Panc1 (cell line): Measurements from ENCODE around the gene JMJD1C. TPM values are rescaled to one million over a fixed set of nuclear protein-coding genes. Genes with fewer than 3 reads are reported as not detected.

Experiments used
- ATAC-seq: fragments of 200-7000 bp; cut with Tn5 transposase; 2 replicates; pipeline ENCODE4 v1.9.1; 2020; ENCODE audit warnings: mild to moderate bottlenecking, moderate library complexity
- BruUV-seq: library from RNA; stranded (reverse); fragments of 400-500 nt; replicated peaks from 2 replicates; lab custom pipeline; 2021; lab: Mats Ljungman, UMichigan
- CTCF ChIA-PET: fragments of 300-600 bp; sonication (Branson Sonifier 250); formaldehyde crosslinking; loops from one replicate; lab custom pipeline; 2022; ENCODE audit warnings: antibody characterized with exemption; lab: Charles Lee
- POLR2A ChIA-PET: fragments of 300-600 bp; sonication (Branson Sonifier 250); formaldehyde crosslinking; loops from one replicate; lab custom pipeline; 2022; ENCODE audit warnings: antibody characterized with exemption; lab: Charles Lee
- DNase-seq: peaks from one replicate; pipeline ENCODE4 v3.0.0-alpha.2; 2010; ENCODE audit warnings: low read depth, low spot score
- H3K27ac ChIP-seq: 2 replicates; pipeline ENCODE4 v1.5.1; 2011; ENCODE audit warnings: mild to moderate bottlenecking, low read length, inconsistent platforms
- H3K27me3 ChIP-seq: fragments of 200-500 bp; sonication (Bioruptor generic); 2 replicates; pipeline ENCODE4 v1.6.0; 2014; ENCODE audit warnings: low read length, inconsistent platforms; ENCODE audit not compliant: control insufficient read depth, insufficient read depth
- H3K36me3 ChIP-seq: fragments of 200-500 bp; sonication (Bioruptor generic); 2 replicates; pipeline ENCODE4 v1.5.1; 2014; ENCODE audit warnings: inconsistent platforms, mild to moderate bottlenecking, low read length, moderate library complexity; ENCODE audit not compliant: control insufficient read depth, insufficient read depth
- H3K4me1 ChIP-seq: 2 replicates; pipeline ENCODE4 v1.5.1; 2011; ENCODE audit warnings: inconsistent platforms, mild to moderate bottlenecking, low read length, moderate library complexity; ENCODE audit not compliant: control insufficient read depth, insufficient read depth
- H3K4me3 ChIP-seq, 2 experiments: 2 replicates each; pipeline ENCODE4 v1.5.1; 2011 to 2012; ENCODE audit warnings: low read depth in 2 of 2, low read length in 2 of 2, mild to moderate bottlenecking in 2 of 2, inconsistent platforms in 1 of 2, moderate library complexity in 1 of 2
- H3K9me3 ChIP-seq: fragments of 200-500 bp; sonication (Bioruptor generic); 2 replicates; pipeline ENCODE4 v1.5.1; 2014; ENCODE audit warnings: low read depth, mild to moderate bottlenecking, inconsistent platforms, low read length, moderate library complexity; ENCODE audit not compliant: control insufficient read depth, insufficient read depth
- CTCF ChIP-seq: fragments of 450-650 bp; IDR thresholded peaks from 2 replicates; pipeline ENCODE4 v1.5.1; 2017; ENCODE audit warnings: mild to moderate bottlenecking
- POLR2AphosphoS5 ChIP-seq: IDR thresholded peaks from 2 replicates; pipeline ENCODE4 v1.6.1; 2012; ENCODE audit warnings: mild to moderate bottlenecking, low read depth, low read length, moderate library complexity
- SIN3A ChIP-seq: IDR thresholded peaks from 2 replicates; pipeline ENCODE4 v1.6.1; 2012; ENCODE audit warnings: low read depth, mild to moderate bottlenecking, low read length, moderate library complexity, borderline replicate concordance; ENCODE audit not compliant: insufficient read depth
- TCF7L2 ChIP-seq: IDR thresholded peaks from 2 replicates; pipeline ENCODE4 v1.6.1; 2011; ENCODE audit warnings: mild to moderate bottlenecking, low read depth, low read length, inconsistent platforms
- in situ Hi-C: cut with HindIII; loops from 2 replicates; pipeline ENCODE4 v1.10.0; 2016; ENCODE audit warnings: low sequenced_read_pairs, low pct_unique_long_range_greater_than_20kb
- intact Hi-C: fragments of 100-400 bp; cut with micrococcal nuclease; formaldehyde crosslinking; loops from one replicate; pipeline ENCODE4 v1.10.0; 2022; ENCODE audit not compliant: unreplicated experiment
- total RNA-seq: library from RNA; stranded (reverse); gene quantifications from one replicate; pipeline ENCODE4 v1.2.1, GENCODE V29; 2021; ENCODE audit not compliant: unreplicated experiment
- TF ChIP-seq, protein P1 (sequence below), 2 experiments: IDR thresholded peaks; 2 replicates each; pipeline ENCODE4 v1.6.1; 2011 to 2012; ENCODE audit warnings: low read depth in 2 of 2, control low read depth in 1 of 2, low read length in 1 of 2, mild to moderate bottlenecking in 1 of 2, moderate library complexity in 1 of 2; ENCODE audit not compliant: insufficient read depth in 1 of 2

The JMJD1C gene
- total RNA-seq, 1 experiment from 2014 or later, result 88.3 TPM

GRCh38 chr10:63375859-63376258 lies 89.9 kb downstream of the JMJD1C start:
- Histone ChIP-seq H3K9me3 (no peaks in the 10 kb centered on the region), H3K36me3 (no peaks in the 10 kb centered on the region), H3K27ac (no peak overlapping the region), H3K4me1 (no peaks in the 10 kb centered on the region), H3K27me3 (no peaks in the 10 kb centered on the region), H3K4me3 (no peak overlapping the region)
- no peak for ATAC-seq
- ChIA-PET POLR2A (interaction anchor here (1.0 kb wide), 1 partner anchor 346 kb away, joined by 4 read pairs; no protein-coding TSS in a partner anchor), CTCF (no interaction called here)
- DNase-seq, result no peak
- no peak for TF ChIP-seq CTCF
- intact Hi-C loops (no loop called here), in situ Hi-C loops (no loop called here)
- TSS peak; percentile 1 for BruUV-seq

- ATAC-seq (no peak), DNase-seq (no peak)
- no peak for TF ChIP-seq TCF7L2
- no peak for TF ChIP-seq CTCF
- TF ChIP-seq, protein P1, sequence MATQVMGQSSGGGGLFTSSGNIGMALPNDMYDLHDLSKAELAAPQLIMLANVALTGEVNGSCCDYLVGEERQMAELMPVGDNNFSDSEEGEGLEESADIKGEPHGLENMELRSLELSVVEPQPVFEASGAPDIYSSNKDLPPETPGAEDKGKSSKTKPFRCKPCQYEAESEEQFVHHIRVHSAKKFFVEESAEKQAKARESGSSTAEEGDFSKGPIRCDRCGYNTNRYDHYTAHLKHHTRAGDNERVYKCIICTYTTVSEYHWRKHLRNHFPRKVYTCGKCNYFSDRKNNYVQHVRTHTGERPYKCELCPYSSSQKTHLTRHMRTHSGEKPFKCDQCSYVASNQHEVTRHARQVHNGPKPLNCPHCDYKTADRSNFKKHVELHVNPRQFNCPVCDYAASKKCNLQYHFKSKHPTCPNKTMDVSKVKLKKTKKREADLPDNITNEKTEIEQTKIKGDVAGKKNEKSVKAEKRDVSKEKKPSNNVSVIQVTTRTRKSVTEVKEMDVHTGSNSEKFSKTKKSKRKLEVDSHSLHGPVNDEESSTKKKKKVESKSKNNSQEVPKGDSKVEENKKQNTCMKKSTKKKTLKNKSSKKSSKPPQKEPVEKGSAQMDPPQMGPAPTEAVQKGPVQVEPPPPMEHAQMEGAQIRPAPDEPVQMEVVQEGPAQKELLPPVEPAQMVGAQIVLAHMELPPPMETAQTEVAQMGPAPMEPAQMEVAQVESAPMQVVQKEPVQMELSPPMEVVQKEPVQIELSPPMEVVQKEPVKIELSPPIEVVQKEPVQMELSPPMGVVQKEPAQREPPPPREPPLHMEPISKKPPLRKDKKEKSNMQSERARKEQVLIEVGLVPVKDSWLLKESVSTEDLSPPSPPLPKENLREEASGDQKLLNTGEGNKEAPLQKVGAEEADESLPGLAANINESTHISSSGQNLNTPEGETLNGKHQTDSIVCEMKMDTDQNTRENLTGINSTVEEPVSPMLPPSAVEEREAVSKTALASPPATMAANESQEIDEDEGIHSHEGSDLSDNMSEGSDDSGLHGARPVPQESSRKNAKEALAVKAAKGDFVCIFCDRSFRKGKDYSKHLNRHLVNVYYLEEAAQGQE (IDR thresholded peaks at IDR 0.05; ENCODE audit: insufficient read depth in 1 of 2, low read depth in 2 of 2, low read length in 1 of 2), result no peak
- TF ChIP-seq SIN3A, result no peak
- TF ChIP-seq POLR2AphosphoS5, result no peak
- Histone ChIP-seq H3K9me3 (no peaks in the 10 kb centered on the region), H3K27ac (no peak overlapping the region), H3K4me1 (no peaks in the 10 kb centered on the region), H3K27me3 (no peaks in the 10 kb centered on the region), H3K36me3 (no peaks in the 10 kb centered on the region), H3K4me3 (no peak overlapping the region)
- in situ Hi-C loops, result no loop called here
- ChIA-PET POLR2A (interaction anchor here (0.6 to 1.0 kb wide), 2 partner anchors 82 to 346 kb away, joined by 4 to 8 read pairs; no protein-coding TSS in a partner anchor), CTCF (no interaction called here)
- intact Hi-C loops, result no loop called here
- BruUV-seq, result no TSS peak
Measured at GRCh38 chr10:63375458-63375857, 90.3 kb downstream of the JMJD1C start.
